Muscle layer of duodenum (tissue), 2 donors: ENCODE measurements around the gene SHQ1.

ENCODE experiments used
- H3K27ac ChIP-seq: one replicate; pipeline ENCODE4 v1.7.0; 2013; ENCODE audit warnings: mild to moderate bottlenecking, low read length
- H3K27me3 ChIP-seq: one replicate; pipeline ENCODE4 v1.7.0; 2013; ENCODE audit warnings: low read depth, mild to moderate bottlenecking, control low read depth, low read length
- H3K36me3 ChIP-seq, 2 donors: one replicate each; pipeline ENCODE4 v1.7.0; 2013; ENCODE audit warnings: low read length in 2 of 2, control low read depth in 1 of 2, mild to moderate bottlenecking in 1 of 2; ENCODE audit not compliant: insufficient read depth in 2 of 2, control insufficient read depth in 1 of 2
- H3K4me1 ChIP-seq, 2 donors: one replicate each; pipeline ENCODE4 v1.7.0; 2013; ENCODE audit warnings: low read length in 2 of 2, mild to moderate bottlenecking in 2 of 2, control low read depth in 1 of 2, moderate library complexity in 1 of 2; ENCODE audit not compliant: insufficient read depth in 2 of 2, control insufficient read depth in 1 of 2
- H3K4me3 ChIP-seq, 2 donors: one replicate each; pipeline ENCODE4 v1.7.0; 2013; ENCODE audit warnings: low read length in 2 of 2, low read depth in 1 of 2, mild to moderate bottlenecking in 1 of 2
- H3K9me3 ChIP-seq, 2 donors: one replicate each; pipeline ENCODE4 v1.7.0; 2013; ENCODE audit warnings: low read length in 2 of 2, control low read depth in 1 of 2, mild to moderate bottlenecking in 1 of 2; ENCODE audit not compliant: control insufficient read depth in 1 of 2
- donor health status: healthy.

SHQ1 gene

DNA sequence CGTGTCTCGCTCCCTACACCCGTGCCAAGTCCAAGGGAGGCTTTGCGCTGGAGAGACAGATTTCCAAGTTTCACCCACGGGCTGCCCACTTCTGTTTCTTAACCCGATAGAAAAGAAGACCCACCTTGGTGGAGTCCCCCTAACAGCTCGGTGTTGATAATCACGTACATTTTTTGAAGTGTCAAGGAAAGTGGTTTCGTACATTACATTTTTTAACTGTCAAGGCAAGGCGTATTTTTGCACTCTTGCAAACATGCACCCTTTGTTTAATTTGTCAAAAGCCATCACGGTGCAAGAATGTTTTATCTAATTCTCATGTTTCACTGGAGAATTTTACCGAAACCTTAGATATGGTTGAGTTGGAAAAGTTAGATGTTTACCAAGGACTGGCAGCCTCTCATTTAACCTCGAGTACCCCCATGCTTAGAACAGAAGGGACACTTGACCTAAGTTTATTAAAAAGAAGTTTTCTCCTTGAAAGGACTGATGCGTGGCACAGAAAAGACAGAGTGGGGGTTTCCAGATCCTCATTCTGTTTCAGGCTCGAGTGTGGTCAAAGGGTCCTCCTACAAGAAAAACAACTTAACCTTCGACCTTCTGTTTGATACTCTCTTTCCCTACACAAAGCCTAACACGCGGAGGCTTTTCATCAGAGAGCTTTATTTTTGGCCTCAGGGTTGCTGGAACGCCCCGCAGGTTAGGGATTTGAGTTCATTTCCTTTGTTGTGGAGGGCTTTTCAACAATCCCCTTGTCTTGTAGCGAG is 40.5 kb upstream of the SHQ1 start:
- peaks cover 0 to 8% of the 10 kb centered on the region in 2 donors for H3K36me3 ChIP-seq
- H3K27me3 ChIP-seq = peaks cover 7% of the 10 kb centered on the region
- peaks cover 0 to 29% of the 10 kb centered on the region in 2 donors for H3K4me1 ChIP-seq
- H3K9me3 ChIP-seq = no peaks in the 10 kb centered on the region
- no peak overlapping the region for H3K27ac ChIP-seq
- H3K4me3 ChIP-seq = peak overlapping the region; percentile 54 to 66

DNA sequence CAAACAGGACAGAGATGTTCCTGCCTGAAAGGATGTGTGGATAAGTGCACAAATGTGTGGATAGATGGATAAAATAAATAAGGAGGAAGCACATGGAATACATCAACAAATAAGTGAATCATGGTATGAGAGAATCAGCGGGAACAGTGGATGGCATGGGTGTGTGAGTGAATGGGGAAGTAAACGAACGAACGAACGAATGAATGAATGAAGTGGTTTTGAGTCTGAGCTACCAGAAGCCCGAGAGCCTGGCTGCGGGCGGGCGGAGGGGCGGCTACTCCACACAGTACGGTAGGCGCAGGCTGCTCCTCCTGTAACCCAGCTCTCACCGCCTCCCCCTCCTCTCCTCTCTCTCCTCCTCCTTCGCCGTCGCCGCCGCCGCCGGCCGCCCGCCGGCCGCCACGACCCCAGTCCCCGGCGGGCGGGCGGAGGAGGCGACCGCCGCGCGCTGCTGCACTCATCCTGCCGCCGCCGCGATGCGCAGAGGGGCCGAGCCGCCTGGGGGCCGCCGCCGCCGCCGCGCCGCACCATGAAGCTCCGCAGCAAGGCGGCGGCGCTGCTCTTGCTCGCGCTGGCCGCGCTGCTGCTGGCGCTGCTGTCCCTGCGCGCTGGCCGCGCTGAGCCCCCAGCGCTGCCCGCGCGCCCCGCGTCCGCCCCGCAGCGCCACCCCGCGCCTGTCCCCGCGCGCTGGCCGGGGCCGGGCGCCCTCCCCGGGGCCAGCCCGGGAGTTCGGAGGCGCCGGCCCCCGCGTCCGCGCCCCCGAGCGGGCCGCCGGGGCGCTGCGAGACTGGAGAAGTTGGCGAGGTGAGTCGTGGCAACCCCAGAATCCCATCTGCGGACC is 39.7 kb upstream of the SHQ1 start, which contains the start of gene GXYLT2:
Gene GXYLT2, plus strand, starts transcription at position 342 of the 841 bp plus-strand sequence. Its CDS starts 188 bp downstream, at position 530.
- Histone ChIP-seq H3K9me3 (no peaks in the 10 kb centered on the region), H3K4me3 (peak within 1 kb of the TSS; percentile 67 to 70)

DNA sequence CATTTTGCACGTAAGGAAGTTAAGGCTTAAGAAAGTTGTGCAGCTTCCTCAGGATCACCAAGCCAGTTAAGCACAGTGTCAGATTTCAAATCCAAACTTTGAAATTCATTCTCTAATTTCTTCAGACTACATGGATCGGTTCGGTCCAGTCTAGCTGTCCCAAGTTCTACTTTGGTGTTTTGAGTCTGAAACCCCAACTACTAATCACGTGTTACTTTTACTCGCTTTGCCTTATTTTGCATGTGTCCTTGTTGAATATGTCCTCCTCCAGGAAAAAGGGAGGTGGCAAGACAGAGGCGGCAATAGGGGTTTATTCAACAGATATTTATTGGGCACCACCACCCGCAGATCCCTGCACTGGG is 39.1 kb upstream of the SHQ1 start:
- Histone ChIP-seq H3K9me3 (peaks cover 0 to 3% of the 10 kb centered on the region in 2 donors), H3K27me3 (peaks cover 7% of the 10 kb centered on the region), H3K27ac (peak overlapping the region; percentile 35), H3K4me3 (peak overlapping the region; percentile 67 to 70), H3K36me3 (peaks cover 0 to 8% of the 10 kb centered on the region in 2 donors), H3K4me1 (peaks cover 0 to 26% of the 10 kb centered on the region in 2 donors)

More for the DNA sequence above, 39.7 kb upstream of the SHQ1 start, which contains the start of gene GXYLT2:
- Histone ChIP-seq H3K27me3 (peaks cover 7% of the 10 kb centered on the region), H3K36me3 (peaks cover 0 to 8% of the 10 kb centered on the region in 2 donors), H3K27ac (peak within 1 kb of the TSS; percentile 35), H3K4me1 (peaks cover 0 to 29% of the 10 kb centered on the region in 2 donors)

DNA sequence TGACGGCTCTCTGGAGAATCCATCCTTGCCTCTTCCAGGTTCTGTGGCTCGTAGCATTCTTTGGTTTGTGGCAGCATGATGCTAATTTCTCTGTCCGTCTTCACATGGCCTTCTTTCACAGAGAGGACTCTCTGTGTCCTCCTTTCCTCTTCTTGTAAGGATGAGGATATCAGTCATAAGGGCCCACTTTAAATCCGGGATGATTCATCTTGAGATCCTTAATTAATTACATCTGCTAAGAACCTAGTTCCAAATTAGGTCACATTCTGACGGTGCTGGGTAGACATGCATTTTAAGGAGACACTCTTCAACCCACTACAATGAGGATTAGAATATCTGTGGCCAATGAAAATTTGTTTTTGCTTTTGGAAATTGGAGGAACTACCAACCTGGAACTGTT is 23.9 kb upstream of the SHQ1 start:
- H3K4me3 ChIP-seq = no peak overlapping the region
- no peak overlapping the region for H3K27ac ChIP-seq
- H3K27me3 ChIP-seq = peaks cover 3% of the 10 kb centered on the region
- H3K4me1 ChIP-seq = no peaks in the 10 kb centered on the region
- H3K9me3 ChIP-seq = no peaks in the 10 kb centered on the region
- H3K36me3 ChIP-seq = no peaks in the 10 kb centered on the region

DNA sequence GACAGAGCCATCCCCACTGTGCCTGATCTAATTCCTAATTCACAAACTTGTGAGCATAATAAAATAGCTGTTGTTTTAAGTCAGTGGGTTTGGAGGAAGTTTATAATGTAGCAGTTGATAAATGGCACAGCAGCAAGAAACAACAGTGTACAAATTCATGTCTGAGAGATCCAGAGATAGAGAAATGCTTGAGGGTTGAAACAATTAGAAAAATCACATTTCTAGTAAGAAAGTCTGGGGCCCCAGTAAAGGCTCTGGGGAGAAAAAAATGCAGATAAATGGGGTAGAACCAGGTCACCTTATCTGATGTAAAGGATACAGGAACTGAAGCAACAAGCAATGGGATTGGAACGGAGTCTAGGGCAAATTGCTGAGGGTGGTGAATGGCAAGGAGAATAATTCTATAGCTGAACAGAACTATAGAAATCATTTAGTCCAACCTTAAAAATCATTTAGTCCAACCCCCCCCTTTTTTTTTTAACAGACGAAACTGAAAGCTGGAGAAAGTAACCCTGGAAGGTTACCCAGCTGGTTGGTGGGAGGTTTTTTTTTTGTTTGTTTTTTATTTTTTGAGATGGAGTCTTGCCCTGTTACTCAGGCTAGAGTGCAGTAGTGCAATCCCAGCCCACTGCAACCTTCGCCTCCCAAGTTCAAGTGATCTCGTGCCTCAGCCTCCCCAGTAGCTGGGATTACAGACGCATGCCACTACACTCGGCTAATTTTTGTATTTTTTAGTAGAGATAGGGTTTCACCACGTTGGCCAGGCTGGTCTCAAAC is 14.3 kb upstream of the SHQ1 start:
- Histone ChIP-seq H3K27ac (no peak overlapping the region), H3K9me3 (no peaks in the 10 kb centered on the region), H3K27me3 (no peaks in the 10 kb centered on the region), H3K4me1 (no peaks in the 10 kb centered on the region), H3K36me3 (no peaks in the 10 kb centered on the region), H3K4me3 (no peak overlapping the region)

DNA sequence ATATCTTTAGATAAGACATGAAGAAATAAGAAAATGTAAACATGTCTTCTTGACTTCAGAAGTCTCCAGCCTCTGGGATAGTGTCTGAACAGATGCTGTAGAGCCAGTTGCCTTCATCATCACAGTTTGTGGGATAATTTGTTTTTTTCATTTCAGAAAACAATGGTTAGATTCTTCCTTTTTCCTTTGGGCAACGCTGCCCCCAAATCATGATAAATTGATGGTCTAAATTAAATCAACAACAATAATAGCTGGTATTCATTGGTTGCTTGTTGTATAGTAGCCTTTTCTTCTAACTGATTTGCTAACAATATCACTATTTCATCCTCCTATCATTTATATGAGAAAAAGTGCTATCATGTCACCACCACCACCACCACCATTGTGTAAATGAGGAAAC is 12.6 kb upstream of the SHQ1 start:
- Histone ChIP-seq H3K27me3 (no peaks in the 10 kb centered on the region), H3K27ac (no peak overlapping the region), H3K36me3 (no peaks in the 10 kb centered on the region), H3K4me1 (no peaks in the 10 kb centered on the region), H3K9me3 (no peaks in the 10 kb centered on the region), H3K4me3 (no peak overlapping the region)

DNA sequence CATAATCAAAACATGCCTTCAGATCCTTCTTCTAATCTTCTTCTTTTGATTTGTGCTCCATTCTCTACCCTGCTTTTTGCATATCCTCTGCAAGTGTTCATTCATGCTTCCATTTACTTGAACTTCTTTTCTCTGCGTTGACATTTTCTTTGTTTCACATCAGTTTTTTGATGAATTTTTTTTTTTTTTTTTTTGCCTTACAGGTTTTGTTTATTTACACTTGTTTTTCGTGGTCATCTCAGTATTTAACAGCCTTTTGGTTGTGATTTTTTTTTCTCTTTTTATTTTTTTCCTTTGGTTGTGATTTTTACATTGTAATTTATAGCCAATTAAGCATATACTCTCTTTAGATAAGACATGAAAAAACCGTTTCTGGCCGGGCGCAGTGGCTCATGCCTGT is 11.8 kb upstream of the SHQ1 start:
- Histone ChIP-seq H3K27ac (no peak overlapping the region), H3K4me1 (no peaks in the 10 kb centered on the region), H3K36me3 (no peaks in the 10 kb centered on the region), H3K4me3 (no peak overlapping the region), H3K27me3 (no peaks in the 10 kb centered on the region), H3K9me3 (no peaks in the 10 kb centered on the region)

DNA sequence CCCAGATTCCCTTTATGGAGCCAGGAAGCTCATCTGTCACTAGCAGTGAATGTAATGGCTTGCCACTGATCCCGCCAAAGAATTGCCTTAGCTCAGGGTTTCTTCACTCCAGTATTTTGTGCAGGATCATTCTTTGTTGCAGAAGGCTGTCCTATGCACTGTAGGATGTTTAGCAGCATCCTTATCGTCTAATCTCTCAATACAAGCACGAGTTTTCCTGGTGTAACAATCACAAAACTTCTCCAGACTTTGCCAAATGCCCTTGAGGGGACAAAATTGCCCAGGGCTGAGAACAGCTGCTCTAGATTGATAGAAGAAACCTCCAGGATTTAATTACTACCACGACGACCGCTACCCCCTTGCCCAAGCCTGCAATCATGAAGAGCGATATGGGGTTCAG is 6.8 kb upstream of the SHQ1 start:
- no peak overlapping the region for H3K4me3 ChIP-seq
- H3K4me1 ChIP-seq = no peaks in the 10 kb centered on the region
- H3K9me3 ChIP-seq = no peaks in the 10 kb centered on the region
- no peaks in the 10 kb centered on the region for H3K36me3 ChIP-seq
- H3K27ac ChIP-seq = no peak overlapping the region
- no peaks in the 10 kb centered on the region for H3K27me3 ChIP-seq

DNA sequence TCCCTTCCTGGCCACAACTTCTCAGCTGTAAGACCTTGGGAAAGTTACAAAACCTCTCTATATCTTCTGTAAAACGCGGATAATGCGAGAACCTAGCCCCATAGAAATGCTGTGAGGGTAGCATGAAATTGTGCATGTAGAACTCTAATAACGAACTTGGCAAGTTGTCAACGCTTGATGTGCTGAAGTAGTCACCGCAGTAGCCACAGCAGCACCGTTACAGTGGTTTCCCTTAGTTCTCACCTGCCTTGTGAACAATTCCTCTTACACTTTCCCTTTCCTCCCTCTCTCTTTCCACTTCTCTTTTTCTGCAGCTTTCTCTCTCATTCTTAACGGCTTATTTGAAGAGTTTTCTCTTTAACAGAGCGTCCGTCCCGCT is 447 bp upstream of the SHQ1 start:
- Histone ChIP-seq H3K27ac (peak overlapping the region; percentile 81), H3K27me3 (no peaks in the 10 kb centered on the region), H3K4me1 (peaks cover 9 to 23% of the 10 kb centered on the region in 2 donors), H3K9me3 (no peaks in the 10 kb centered on the region), H3K36me3 (no peaks in the 10 kb centered on the region), H3K4me3 (peak overlapping the region; percentile 96 to 99)

DNA sequence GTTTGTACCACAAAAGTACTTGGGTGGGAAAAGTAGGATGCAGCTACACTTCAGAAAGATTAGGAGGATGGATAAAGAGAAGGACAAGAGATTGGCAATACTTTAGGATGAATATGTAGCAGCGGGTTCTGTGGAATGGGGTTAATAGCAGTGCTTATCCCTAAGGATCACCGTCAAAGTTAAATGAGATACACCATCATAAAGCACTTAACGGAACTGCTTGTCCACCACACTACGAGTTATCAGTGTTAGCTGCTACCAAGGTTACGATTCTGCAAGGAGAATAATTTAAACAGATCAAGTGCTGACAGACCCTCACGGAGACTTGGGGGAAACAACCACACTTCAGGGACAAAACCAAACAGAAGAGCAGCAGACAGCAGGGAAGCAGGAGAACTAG is 963 bp downstream of the SHQ1 start:
- Histone ChIP-seq H3K9me3 (no peaks in the 10 kb centered on the region), H3K4me3 (peak overlapping the region; percentile 96 to 99), H3K4me1 (peaks cover 9 to 23% of the 10 kb centered on the region in 2 donors), H3K27me3 (no peaks in the 10 kb centered on the region), H3K27ac (peak overlapping the region; percentile 81), H3K36me3 (no peaks in the 10 kb centered on the region)

DNA sequence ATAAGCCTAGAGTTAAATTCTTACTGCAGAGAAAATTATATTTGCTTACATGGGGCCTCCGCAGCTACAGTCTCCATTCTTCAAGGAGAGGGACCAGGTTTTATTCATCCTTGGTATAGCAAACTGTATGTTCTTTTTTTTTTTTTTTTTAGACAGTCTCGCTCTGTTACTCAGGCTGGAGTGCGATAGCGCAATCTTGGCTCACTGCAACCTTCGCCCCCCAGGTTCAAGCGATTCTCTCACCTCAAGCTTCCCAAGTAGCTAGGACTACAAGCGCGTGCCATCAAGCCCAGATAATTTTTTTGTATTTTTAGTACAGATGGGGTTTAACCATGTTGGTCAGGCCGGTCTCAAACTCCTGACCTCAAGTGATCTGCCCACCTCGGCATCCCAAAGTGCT is 2.1 kb downstream of the SHQ1 start:
- Histone ChIP-seq H3K4me3 (no peak overlapping the region), H3K27me3 (no peaks in the 10 kb centered on the region), H3K36me3 (peaks cover 4 to 10% of the 10 kb centered on the region in 2 donors), H3K9me3 (no peaks in the 10 kb centered on the region), H3K27ac (no peak overlapping the region), H3K4me1 (peaks cover 9 to 23% of the 10 kb centered on the region in 2 donors)
